Measurements from ENCODE around the gene RALGAPA2. TPM values are rescaled to one million over a fixed set of nuclear protein-coding genes. Genes with fewer than 3 reads are reported as not detected.

RALGAPA2 gene
- total RNA-seq, 1 experiment from 2014 or later = 9.8 TPM

- no peak overlapping the region for H3K4me3 ChIP-seq (ENCODE audit: low read length)
- no peak overlapping the region for H3K9ac ChIP-seq (ENCODE audit: low read length)
- H3K4me2 ChIP-seq (ENCODE audit: low read length) = no peak overlapping the region
- no peaks in the 10 kb centered on the region for H3F3A ChIP-seq (ENCODE audit: low read length, unreplicated experiment)
- TF ChIP-seq CTCF (conservative IDR thresholded peaks at IDR 0.05; ENCODE audit: low read depth, low read length) (no peak), EZH2 (IDR thresholded peaks at IDR 0.05; ENCODE audit: low read length, unreplicated experiment) (no peak), EZH2phosphoT487 (IDR thresholded peaks at IDR 0.05; ENCODE audit: borderline replicate concordance, low read length) (no peak)
- POLR2A ChIA-PET (ENCODE audit: unreplicated experiment) = no interaction called here
- H3K4me1 ChIP-seq (ENCODE audit: insufficient read depth, low read length) = no peaks in the 10 kb centered on the region
- ATAC-seq (no peak), DNase-seq (no peak)
- no peaks in the 10 kb centered on the region for H3K27me3 ChIP-seq (ENCODE audit: low read length)
- no peaks in the 10 kb centered on the region for H3K36me3 ChIP-seq (ENCODE audit: low read depth, low read length)
- intact Hi-C loops (cut with micrococcal nuclease) = no loop called here
- no peaks in the 10 kb centered on the region for H3K9me2 ChIP-seq (replicated peaks; ENCODE audit: low read length)
- H2AFZ ChIP-seq (ENCODE audit: low read length) = no peak overlapping the region
- H3K9me3 ChIP-seq (ENCODE audit: low read length) = no peaks in the 10 kb centered on the region
- no peak overlapping the region for H3K27ac ChIP-seq (ENCODE audit: low read length)
- CTCF ChIA-PET = no interaction called here
- H3K79me2 ChIP-seq (ENCODE audit: low read length) = no peaks in the 10 kb centered on the region
- H4K20me1 ChIP-seq (ENCODE audit: low read length) = no peaks in the 10 kb centered on the region
- no TSS peak for BruUV-seq (replicated peaks)
Observed at GRCh38 chr20:20649945-20650344, 62.5 kb downstream of the RALGAPA2 start.

- Histone ChIP-seq H3K4me1 (ENCODE audit: insufficient read depth, low read length) (no peaks in the 10 kb centered on the region), H2AFZ (ENCODE audit: low read length) (no peak overlapping the region), H3K9me3 (ENCODE audit: low read length) (no peaks in the 10 kb centered on the region), H4K20me1 (ENCODE audit: low read length) (no peaks in the 10 kb centered on the region), H3F3A (ENCODE audit: low read length, unreplicated experiment) (no peaks in the 10 kb centered on the region), H3K4me3 (ENCODE audit: low read length) (no peak overlapping the region), H3K9ac (ENCODE audit: low read length) (no peak overlapping the region), H3K4me2 (ENCODE audit: low read length) (no peak overlapping the region), H3K27me3 (ENCODE audit: low read length) (no peaks in the 10 kb centered on the region), H3K79me2 (ENCODE audit: low read length) (no peaks in the 10 kb centered on the region), H3K36me3 (ENCODE audit: low read depth, low read length) (no peaks in the 10 kb centered on the region), H3K27ac (ENCODE audit: low read length) (no peak overlapping the region), H3K9me2 (replicated peaks; ENCODE audit: low read length) (no peaks in the 10 kb centered on the region)
- TF ChIP-seq CTCF (conservative IDR thresholded peaks at IDR 0.05; ENCODE audit: low read depth, low read length) (no peak), EZH2 (IDR thresholded peaks at IDR 0.05; ENCODE audit: low read length, unreplicated experiment) (no peak), EZH2phosphoT487 (IDR thresholded peaks at IDR 0.05; ENCODE audit: borderline replicate concordance, low read length) (no peak)
- no TSS peak for BruUV-seq (replicated peaks)
- CTCF ChIA-PET = interaction anchor here (0.6 kb wide), 1 partner anchor 50 kb away, joined by 3 read pairs; no protein-coding TSS in a partner anchor
- ATAC-seq (no peak), DNase-seq (no peak)
- POLR2A ChIA-PET (ENCODE audit: unreplicated experiment) = no interaction called here
- intact Hi-C loops (cut with micrococcal nuclease) = no loop called here
Observed at GRCh38 chr20:20643927-20644326, 68.5 kb downstream of the RALGAPA2 start.

GRCh38 chr20:20641783-20642182 lies 70.7 kb downstream of the RALGAPA2 start:
- no peak for DNase-seq
- Histone ChIP-seq H2AFZ (ENCODE audit: low read length) (no peak overlapping the region), H3K36me3 (ENCODE audit: low read depth, low read length) (no peaks in the 10 kb centered on the region), H3K4me3 (ENCODE audit: low read length) (no peak overlapping the region), H3K4me2 (ENCODE audit: low read length) (no peak overlapping the region), H3K79me2 (ENCODE audit: low read length) (no peaks in the 10 kb centered on the region), H4K20me1 (ENCODE audit: low read length) (no peaks in the 10 kb centered on the region), H3K9ac (ENCODE audit: low read length) (no peak overlapping the region), H3K27ac (ENCODE audit: low read length) (no peak overlapping the region), H3K4me1 (ENCODE audit: insufficient read depth, low read length) (no peaks in the 10 kb centered on the region), H3F3A (ENCODE audit: low read length, unreplicated experiment) (no peaks in the 10 kb centered on the region), H3K27me3 (ENCODE audit: low read length) (no peaks in the 10 kb centered on the region), H3K9me3 (ENCODE audit: low read length) (no peaks in the 10 kb centered on the region), H3K9me2 (replicated peaks; ENCODE audit: low read length) (no peaks in the 10 kb centered on the region)
- no TSS peak for BruUV-seq (replicated peaks)
- intact Hi-C loops (cut with micrococcal nuclease) = no loop called here
- no peak for ATAC-seq
- TF ChIP-seq EZH2 (IDR thresholded peaks at IDR 0.05; ENCODE audit: low read length, unreplicated experiment) (no peak), CTCF (conservative IDR thresholded peaks at IDR 0.05; ENCODE audit: low read depth, low read length) (no peak), EZH2phosphoT487 (IDR thresholded peaks at IDR 0.05; ENCODE audit: borderline replicate concordance, low read length) (no peak)
- ChIA-PET CTCF (no interaction called here), POLR2A (ENCODE audit: unreplicated experiment) (no interaction called here)
